Measurements from ENCODE around the gene LUC7L.
"Not testable (repeated sequence)": the region's sequence is repeated elsewhere in the genome, so short reads cannot be mapped to it uniquely, and the experiment has no call there.

The LUC7L gene

GRCh38 chr16:228852-229730 lies at the start of gene LUC7L:
Gene LUC7L, minus strand, starts transcription at chr16:229449. Its CDS starts 110 bp downstream, at chr16:229339.
- DNase-seq = peak; percentile 85

- DNase-seq = no peak
Measured at GRCh38 chr16:278863-279366, 49.7 kb upstream of the LUC7L start.

- DNase-seq = no peak
Measured at GRCh38 chr16:276426-277077, 47.3 kb upstream of the LUC7L start.

GRCh38 chr16:275786-276232 lies 46.6 kb upstream of the LUC7L start, which contains the start of gene RGS11:
Gene RGS11, minus strand, starts transcription at chr16:275944. Its CDS starts 33 bp downstream, at chr16:275911.
- DNase-seq = no peak

- no peak for DNase-seq
Measured at GRCh38 chr16:275041-275641, 45.9 kb upstream of the LUC7L start.

- DNase-seq = no peak
Measured at GRCh38 chr16:273547-274421, 44.5 kb upstream of the LUC7L start.

GRCh38 chr16:272633-273546 lies 43.6 kb upstream of the LUC7L start:
- no peak for DNase-seq

- DNase-seq = no peak
Measured at GRCh38 chr16:270381-271255, 41.4 kb upstream of the LUC7L start.

GRCh38 chr16:269061-269796 lies 40.0 kb upstream of the LUC7L start:
- no peak for DNase-seq

- no peak for DNase-seq
Measured at GRCh38 chr16:268141-269053, 39.1 kb upstream of the LUC7L start.

- DNase-seq = not testable (repeated sequence)
Measured at GRCh38 chr16:267562-267961, 38.3 kb upstream of the LUC7L start.

- no peak for DNase-seq
Measured at GRCh38 chr16:266258-267164, 37.3 kb upstream of the LUC7L start.

GRCh38 chr16:265711-266110 lies 36.5 kb upstream of the LUC7L start:
- no peak for DNase-seq

GRCh38 chr16:265002-265529 lies 35.8 kb upstream of the LUC7L start:
- DNase-seq = no peak

- no peak for DNase-seq
Measured at GRCh38 chr16:264440-264951, 35.2 kb upstream of the LUC7L start.

- no peak for DNase-seq
Measured at GRCh38 chr16:263944-264343, 34.7 kb upstream of the LUC7L start.

All from NK-92 treated with Interleukin-12 subunit alpha and Interleukin-12 subunit beta, amount 100 ng/mL, for 24 hours (cell line).